DND-41 (cell line): Measurements from ENCODE around the gene STX2.

Source experiments
- CTCF ChIP-seq: IDR thresholded peaks from 2 replicates; pipeline ENCODE4 v1.5.1; 2012; ENCODE audit warnings: borderline replicate concordance, low read length, moderate library complexity, mild to moderate bottlenecking; ENCODE audit not compliant: poor library complexity, severe bottlenecking; ENCODE audit errors: extremely low read depth
- EZH2 ChIP-seq: IDR thresholded peaks from 3 replicates; pipeline ENCODE4 v1.6.1; 2012; ENCODE audit warnings: borderline replicate concordance, low read depth, mild to moderate bottlenecking, moderate library complexity, low read length, inconsistent platforms; ENCODE audit not compliant: severe bottlenecking

DNA sequence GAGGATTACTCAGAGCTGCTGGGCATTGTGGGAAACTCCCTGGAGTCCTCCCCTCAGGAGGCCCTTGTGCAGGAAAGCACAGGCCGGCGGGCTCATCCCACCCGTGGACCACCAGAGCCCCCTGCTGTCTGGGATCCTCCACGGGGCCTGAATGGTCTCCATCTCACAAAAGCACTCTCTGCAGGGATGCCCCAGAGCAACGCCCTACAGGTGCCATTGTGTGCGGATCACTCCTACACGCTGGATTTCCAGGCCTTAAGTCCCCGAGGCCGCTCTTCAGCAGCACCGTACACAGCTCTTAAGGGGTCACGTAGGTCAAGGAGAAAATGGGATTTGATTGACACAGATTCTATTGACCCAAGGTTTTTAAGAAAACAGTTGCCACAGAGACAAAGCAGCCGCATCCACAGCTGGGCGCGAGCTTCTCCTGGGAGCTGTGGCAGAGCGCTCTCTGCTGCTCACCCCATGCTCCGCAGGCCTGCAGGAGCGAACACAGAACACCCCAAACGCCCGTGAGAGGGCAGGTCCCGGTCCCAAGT lies 86.3 kb downstream of the STX2 start:
- TF ChIP-seq CTCF (peak; percentile 56), EZH2 (no peak)
